Upper lobe of left lung (tissue), 6 donors: ENCODE data around the gene DNALI1. TPM values are rescaled to one million over a fixed set of nuclear protein-coding genes. Genes with fewer than 3 reads are reported as not detected.

Experiments used
- ATAC-seq, 2 donors: fragments of 200-7000 bp; cut with Tn5 transposase; one replicate each; pipeline ENCODE4 v1.9.1; 2022; ENCODE audit warnings: mild to moderate bottlenecking in 2 of 2, moderate library complexity in 2 of 2; ENCODE audit not compliant: low FRiP score in 2 of 2
- DNase-seq, 2 donors: peaks; one replicate each; pipeline ENCODE4 v3.0.0-alpha.2; 2019 to 2020
- H3K27ac ChIP-seq, 4 donors: fragments of 200-600 bp; sonication (generic); one replicate each; pipeline ENCODE4 v1.5.1; 2016 to 2019
- H3K27me3 ChIP-seq, 4 donors: fragments of 200-600 bp; sonication (generic); one replicate each; pipeline ENCODE4 v1.5.1; 2017 to 2019
- H3K36me3 ChIP-seq, 4 donors: fragments of 200-600 bp; sonication (generic); one replicate each; pipeline ENCODE4 v1.5.1; 2016 to 2019
- H3K4me1 ChIP-seq, 4 donors: fragments of 200-600 bp; sonication (generic); one replicate each; pipeline ENCODE4 v1.5.1; 2018 to 2019
- H3K4me3 ChIP-seq, 4 donors: fragments of 200-600 bp; sonication (generic); one replicate each; pipeline ENCODE4 v1.5.1; 2017 to 2019; ENCODE audit warnings: mild to moderate bottlenecking in 2 of 4, moderate library complexity in 1 of 4
- H3K9me3 ChIP-seq, 4 donors: fragments of 200-600 bp; sonication (generic); one replicate each; pipeline ENCODE4 v1.5.1; 2018 to 2019
- EP300 ChIP-seq, 4 donors: sonication (generic); formaldehyde crosslinking; IDR thresholded peaks; one replicate each; pipeline ENCODE4 v1.5.1; 2017; ENCODE audit warnings: antibody characterized with exemption in 4 of 4, control low read depth in 2 of 4
- POLR2A ChIP-seq, 4 donors: fragments of 450-650 bp; IDR thresholded peaks; one replicate each; pipeline ENCODE4 v1.5.1; 2016 to 2017; ENCODE audit warnings: antibody characterized with exemption in 4 of 4, mild to moderate bottlenecking in 2 of 4
- POLR2AphosphoS5 ChIP-seq, 2 donors: sonication (generic); formaldehyde crosslinking; IDR thresholded peaks; one replicate each; pipeline ENCODE4 v1.5.1; 2017; ENCODE audit warnings: antibody characterized with exemption in 2 of 2
- WGBS, 2 donors: methylation state at CpG; one replicate each; pipeline ENCODE4 v1.1.5; 2017 to 2018; 5-methylcytosine and 5-hydroxymethylcytosine counted together
- total RNA-seq, 6 donors: library from RNA; depleted of rRNA in 4 of 6; stranded (reverse); fragments of >200 nt in 4 of 6; gene quantifications; one replicate each; pipeline versions ENCODE4 v1.1.0 to v1.2.1, GENCODE V29; 2016 to 2021
- TF ChIP-seq, protein P1 (sequence below), 6 experiments: fragments of 450-650 bp in 4 of 6; fragments of 200-600 bp in 2 of 6; sonication (generic) in 2 of 6; IDR thresholded peaks; one replicate each; pipeline ENCODE4 v1.5.1; 2016 to 2019; ENCODE audit warnings: antibody characterized with exemption in 6 of 6
- donor health status: DM: no; HTN: no; CAD: no; lungs with moderate emphysema.
- donor health status: DM: no; HTN: yes; CAD: no; lungs with severe emphysema.

DNALI1 gene
- total RNA-seq, 6 donors from 2014 or later, result 12.3 to 41.9 (median 23.4) TPM

DNA sequence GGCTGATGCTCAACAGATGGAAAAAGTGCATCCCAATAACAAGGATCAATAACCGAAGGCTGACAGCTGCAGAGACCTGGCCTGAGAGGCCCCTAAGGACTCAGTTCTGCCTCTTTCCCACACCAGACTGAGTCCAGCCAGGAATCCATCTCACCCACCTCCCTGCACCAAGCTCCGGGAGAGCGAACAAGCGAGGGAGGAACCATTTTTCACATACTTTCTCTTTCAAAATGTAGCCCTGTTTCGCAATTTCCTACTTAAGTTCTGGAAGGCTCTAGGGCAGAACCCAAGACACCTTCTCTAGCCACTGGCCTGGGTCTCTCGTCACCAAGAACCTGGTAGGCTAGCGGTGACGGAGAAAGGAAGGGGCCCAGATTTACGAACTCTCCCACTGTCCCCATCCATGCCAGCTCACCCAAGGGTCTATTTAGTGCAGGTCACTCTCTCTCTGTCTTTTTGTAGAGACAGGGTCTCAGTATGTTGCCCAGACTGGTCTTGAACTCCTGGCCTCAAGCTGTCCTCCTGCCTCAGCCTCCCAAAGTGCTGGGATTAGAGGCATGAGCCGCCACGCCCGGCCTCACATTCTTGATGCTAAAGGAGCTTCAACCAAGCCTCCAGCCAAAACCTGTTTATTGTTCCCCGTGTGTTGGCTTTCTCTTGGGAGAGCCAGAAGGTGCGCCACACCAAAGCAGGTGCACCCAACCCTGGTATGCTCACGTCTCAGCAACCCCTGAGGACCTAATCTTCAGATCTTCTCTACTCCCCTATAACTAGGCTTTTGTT lies 49.9 kb downstream of the DNALI1 start:
- H3K9me3 ChIP-seq, result no peaks in the 10 kb centered on the region
- TF ChIP-seq, protein P1, sequence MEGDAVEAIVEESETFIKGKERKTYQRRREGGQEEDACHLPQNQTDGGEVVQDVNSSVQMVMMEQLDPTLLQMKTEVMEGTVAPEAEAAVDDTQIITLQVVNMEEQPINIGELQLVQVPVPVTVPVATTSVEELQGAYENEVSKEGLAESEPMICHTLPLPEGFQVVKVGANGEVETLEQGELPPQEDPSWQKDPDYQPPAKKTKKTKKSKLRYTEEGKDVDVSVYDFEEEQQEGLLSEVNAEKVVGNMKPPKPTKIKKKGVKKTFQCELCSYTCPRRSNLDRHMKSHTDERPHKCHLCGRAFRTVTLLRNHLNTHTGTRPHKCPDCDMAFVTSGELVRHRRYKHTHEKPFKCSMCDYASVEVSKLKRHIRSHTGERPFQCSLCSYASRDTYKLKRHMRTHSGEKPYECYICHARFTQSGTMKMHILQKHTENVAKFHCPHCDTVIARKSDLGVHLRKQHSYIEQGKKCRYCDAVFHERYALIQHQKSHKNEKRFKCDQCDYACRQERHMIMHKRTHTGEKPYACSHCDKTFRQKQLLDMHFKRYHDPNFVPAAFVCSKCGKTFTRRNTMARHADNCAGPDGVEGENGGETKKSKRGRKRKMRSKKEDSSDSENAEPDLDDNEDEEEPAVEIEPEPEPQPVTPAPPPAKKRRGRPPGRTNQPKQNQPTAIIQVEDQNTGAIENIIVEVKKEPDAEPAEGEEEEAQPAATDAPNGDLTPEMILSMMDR (IDR thresholded peaks at IDR 0.05), result no peak
- no peak for TF ChIP-seq EP300 (IDR thresholded peaks at IDR 0.05)
- no peak for TF ChIP-seq POLR2AphosphoS5 (IDR thresholded peaks at IDR 0.05)
- TF ChIP-seq POLR2A (IDR thresholded peaks at IDR 0.05), result no peak
- H3K4me1 ChIP-seq, result peaks cover 0 to 5% (median 0%) of the 10 kb centered on the region in 4 donors
- 69 to 72% methylated on average over 15 of the region's 15 CpGs for WGBS, 2 donors
- H3K36me3 ChIP-seq, result no peaks in the 10 kb centered on the region
- peak overlapping the region in 2 of 4 donors; percentile 5 to 28 for H3K4me3 ChIP-seq
- no peaks in the 10 kb centered on the region for H3K27me3 ChIP-seq
- ATAC-seq (peak in 1 of 2 donors; percentile 29), DNase-seq (no peak)
- peak overlapping the region; percentile 15 to 61 (median 48) for H3K27ac ChIP-seq

DNA sequence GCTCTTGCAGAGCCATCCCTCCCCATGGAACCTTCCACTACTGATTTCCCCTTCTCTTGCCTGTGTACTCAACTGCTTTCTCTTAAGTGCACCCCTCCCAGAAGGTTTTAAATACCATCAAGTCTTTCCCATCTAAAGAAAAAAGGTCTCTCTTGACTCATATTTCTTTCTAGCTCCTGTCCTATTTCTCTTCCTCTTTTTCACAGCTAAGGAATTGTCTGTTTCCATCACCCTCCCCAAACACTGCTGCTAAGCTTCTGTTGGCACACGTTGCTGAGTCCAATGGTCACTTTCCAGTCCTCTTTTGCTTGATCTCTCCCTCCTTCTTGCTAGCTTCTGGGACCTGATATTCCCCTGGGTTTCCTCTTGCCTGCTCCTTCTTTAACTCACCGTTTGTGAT lies 52.3 kb downstream of the DNALI1 start:
- ATAC-seq (no peak), DNase-seq (no peak)
- TF ChIP-seq POLR2AphosphoS5 (IDR thresholded peaks at IDR 0.05) (no peak), EP300 (IDR thresholded peaks at IDR 0.05) (no peak), POLR2A (IDR thresholded peaks at IDR 0.05) (no peak)
- TF ChIP-seq, protein P1 (IDR thresholded peaks at IDR 0.05), result no peak
- Histone ChIP-seq H3K27ac (no peak overlapping the region), H3K4me1 (peaks cover 0 to 5% (median 0%) of the 10 kb centered on the region in 4 donors), H3K9me3 (no peaks in the 10 kb centered on the region), H3K27me3 (no peaks in the 10 kb centered on the region), H3K36me3 (no peaks in the 10 kb centered on the region), H3K4me3 (no peak overlapping the region)
- 35 to 41% methylated on average over 2 of the region's 2 CpGs for WGBS, 2 donors

DNA sequence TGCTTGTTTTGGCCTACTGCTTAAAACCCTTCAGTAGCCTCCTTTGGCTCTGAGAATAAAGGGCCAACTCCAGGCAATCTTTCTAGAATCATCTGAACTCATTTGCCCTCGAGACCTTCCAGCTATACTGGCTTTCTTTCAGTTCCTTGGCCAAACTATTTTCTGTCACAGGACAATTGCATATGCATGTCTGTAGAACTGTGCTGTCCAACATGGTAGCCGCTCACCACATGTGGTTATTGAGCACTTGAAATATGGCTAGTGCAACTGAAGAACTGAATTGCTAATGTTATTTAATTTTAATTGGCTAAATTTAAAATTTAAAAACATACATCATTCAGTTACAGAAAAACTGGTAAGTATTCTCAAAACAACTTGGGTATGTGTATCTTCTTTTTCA lies 53.3 kb downstream of the DNALI1 start:
- no peak overlapping the region for H3K27ac ChIP-seq
- 71 to 75% methylated on average over 2 of the region's 2 CpGs for WGBS, 2 donors
- no peaks in the 10 kb centered on the region for H3K9me3 ChIP-seq
- H3K4me3 ChIP-seq, result no peak overlapping the region
- H3K4me1 ChIP-seq, result peaks cover 0 to 5% (median 0%) of the 10 kb centered on the region in 4 donors
- DNase-seq (no peak), ATAC-seq (no peak)
- no peak for TF ChIP-seq POLR2A (IDR thresholded peaks at IDR 0.05)
- no peak for TF ChIP-seq EP300 (IDR thresholded peaks at IDR 0.05)
- H3K36me3 ChIP-seq, result no peaks in the 10 kb centered on the region
- H3K27me3 ChIP-seq, result no peaks in the 10 kb centered on the region

DNA sequence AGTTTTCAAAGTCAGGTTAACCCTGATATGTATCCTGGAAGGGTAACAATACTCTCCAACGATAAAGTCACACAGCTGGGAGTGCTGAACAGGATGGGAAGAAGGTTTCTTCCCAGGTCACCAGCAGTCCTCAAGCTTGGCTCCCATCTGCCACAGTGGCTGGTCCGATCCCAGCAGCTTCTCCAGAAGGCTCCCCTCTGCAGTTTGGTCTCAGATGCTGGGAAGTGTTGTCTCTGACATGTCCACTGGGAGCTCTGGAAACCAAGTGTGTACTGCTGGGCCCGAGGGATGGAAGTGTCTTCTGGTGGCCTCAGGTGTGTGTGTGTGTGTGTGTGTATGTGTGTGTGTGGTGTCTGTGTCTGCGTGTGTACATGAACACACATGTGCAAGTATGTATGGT lies 55.4 kb downstream of the DNALI1 start:
- no peak for ATAC-seq
- no peak overlapping the region for H3K27ac ChIP-seq
- no peak overlapping the region for H3K4me3 ChIP-seq
- no peaks in the 10 kb centered on the region for H3K4me1 ChIP-seq
- no peaks in the 10 kb centered on the region for H3K9me3 ChIP-seq
- no peak for DNase-seq
- WGBS, 2 donors, result 40 to 77% methylated on average over 1 to 4 of the region's 4 CpGs
- H3K27me3 ChIP-seq, result no peaks in the 10 kb centered on the region
- TF ChIP-seq POLR2A (IDR thresholded peaks at IDR 0.05), result no peak
- no peaks in the 10 kb centered on the region for H3K36me3 ChIP-seq

DNA sequence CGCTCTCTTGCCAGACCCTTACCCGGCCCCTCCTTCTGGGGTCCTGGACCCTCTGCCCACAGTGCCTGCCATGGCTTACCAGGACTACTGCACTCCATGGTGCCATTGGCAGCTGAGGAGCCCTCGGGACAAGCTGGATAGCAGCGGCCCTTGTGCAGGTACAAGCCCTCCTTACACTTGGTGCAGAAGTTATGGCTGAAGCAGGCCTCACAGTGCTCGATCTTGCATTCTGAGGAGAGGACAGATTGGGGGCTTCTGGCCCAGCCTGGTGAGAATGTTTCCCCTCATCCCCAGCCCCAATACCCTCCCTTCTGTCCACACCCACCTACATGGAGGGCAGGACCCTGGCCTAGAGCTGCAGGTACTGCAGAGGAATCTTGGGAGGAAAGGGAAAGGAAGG lies 57.4 kb downstream of the DNALI1 start:
- WGBS, 2 donors, result 85 to 91% methylated on average over 5 of the region's 5 CpGs
- Histone ChIP-seq H3K36me3 (no peaks in the 10 kb centered on the region), H3K4me3 (no peak overlapping the region), H3K27me3 (no peaks in the 10 kb centered on the region), H3K27ac (no peak overlapping the region), H3K4me1 (no peaks in the 10 kb centered on the region), H3K9me3 (no peaks in the 10 kb centered on the region)
- ATAC-seq (no peak), DNase-seq (peak in 1 of 2 donors; percentile 16)
- TF ChIP-seq, protein P1 (IDR thresholded peaks at IDR 0.05), result no peak
- TF ChIP-seq POLR2AphosphoS5 (IDR thresholded peaks at IDR 0.05) (no peak), POLR2A (IDR thresholded peaks at IDR 0.05) (no peak), EP300 (IDR thresholded peaks at IDR 0.05) (no peak)

DNA sequence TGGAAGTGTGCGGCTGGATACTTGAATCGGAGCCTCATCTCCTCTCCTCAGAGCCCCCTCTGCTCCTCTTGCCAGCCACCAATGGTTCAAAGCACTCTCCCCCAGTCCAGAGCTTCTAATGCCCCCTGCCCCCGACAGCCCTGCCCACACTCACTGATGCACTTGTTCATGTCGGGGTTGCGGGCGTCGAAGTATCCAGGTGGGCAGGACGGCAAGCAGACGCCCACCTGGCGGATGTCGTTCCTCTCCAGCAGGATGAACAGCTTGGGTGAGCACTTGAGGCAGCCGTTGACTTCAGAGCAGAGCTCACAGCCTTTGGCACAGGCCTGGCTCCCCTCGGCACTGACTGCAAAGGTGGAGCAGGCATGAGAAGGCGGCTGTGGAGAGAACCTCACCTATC lies 59.6 kb downstream of the DNALI1 start:
- Histone ChIP-seq H3K4me3 (no peak overlapping the region), H3K27ac (no peak overlapping the region), H3K36me3 (no peaks in the 10 kb centered on the region), H3K27me3 (no peaks in the 10 kb centered on the region), H3K4me1 (no peaks in the 10 kb centered on the region), H3K9me3 (no peaks in the 10 kb centered on the region)
- TF ChIP-seq, protein P1 (IDR thresholded peaks at IDR 0.05), result no peak
- TF ChIP-seq EP300 (IDR thresholded peaks at IDR 0.05) (no peak), POLR2AphosphoS5 (IDR thresholded peaks at IDR 0.05) (no peak), POLR2A (IDR thresholded peaks at IDR 0.05) (no peak)
- DNase-seq (no peak), ATAC-seq (no peak)
- WGBS, 2 donors, result 64 to 79% methylated on average over 4 to 14 of the region's 14 CpGs
